Stimulated activated memory B cell treated with anti-CD40 and anti-IgM and Interleukin-4, amounts not matched to agents 10 μg/mL and 1 μg/mL and 100 μg/mL, for 72 hours (primary cell): Measurements from ENCODE around the gene APOL5.

Source experiments
- ATAC-seq: fragments of 150-1000 bp; cut with Tn5 transposase; 2 replicates; pipeline ENCODE4 v1.10.0; 2021
- H3K27ac Mint-ChIP-seq: one replicate; pipeline ENCODE4 v1.8.0; 2022; ENCODE audit warnings: mild to moderate bottlenecking, mixed read lengths
- H3K27me3 Mint-ChIP-seq: one replicate; pipeline ENCODE4 v1.8.0; 2022; ENCODE audit warnings: mixed read lengths
- H3K36me3 Mint-ChIP-seq: one replicate; pipeline ENCODE4 v1.8.0; 2022; ENCODE audit warnings: mixed read lengths
- H3K4me1 Mint-ChIP-seq: one replicate; pipeline ENCODE4 v1.8.0; 2022; ENCODE audit warnings: mixed read lengths
- H3K4me3 Mint-ChIP-seq: one replicate; pipeline ENCODE4 v1.8.0; 2022; ENCODE audit warnings: mild to moderate bottlenecking, moderate library complexity, mixed read lengths
- H3K9me3 Mint-ChIP-seq: one replicate; pipeline ENCODE4 v1.8.0; 2022; ENCODE audit warnings: mixed read lengths

Gene APOL5

GRCh38 chr22:35746248-35746647 is 28.6 kb downstream of the APOL5 start:
- H3K36me3 Mint-ChIP-seq, result no peaks in the 10 kb centered on the region
- peaks cover 14% of the 10 kb centered on the region for H3K4me1 Mint-ChIP-seq
- no peak overlapping the region for H3K4me3 Mint-ChIP-seq
- ATAC-seq, result no peak
- H3K9me3 Mint-ChIP-seq, result no peaks in the 10 kb centered on the region
- peaks cover 96% of the 10 kb centered on the region for H3K27me3 Mint-ChIP-seq
- H3K27ac Mint-ChIP-seq, result no peak overlapping the region

- peaks cover 19% of the 10 kb centered on the region for H3K4me1 Mint-ChIP-seq
- no peaks in the 10 kb centered on the region for H3K36me3 Mint-ChIP-seq
- no peak overlapping the region for H3K4me3 Mint-ChIP-seq
- no peak overlapping the region for H3K27ac Mint-ChIP-seq
- ATAC-seq, result no peak
- H3K9me3 Mint-ChIP-seq, result no peaks in the 10 kb centered on the region
- H3K27me3 Mint-ChIP-seq, result peaks cover 98% of the 10 kb centered on the region
Observed at GRCh38 chr22:35746946-35747703, 29.5 kb downstream of the APOL5 start.

- ATAC-seq, result peak; percentile 99
- H3K4me3 Mint-ChIP-seq, result no peak overlapping the region
- no peaks in the 10 kb centered on the region for H3K9me3 Mint-ChIP-seq
- peaks cover 92% of the 10 kb centered on the region for H3K27me3 Mint-ChIP-seq
- H3K27ac Mint-ChIP-seq, result no peak overlapping the region
- no peaks in the 10 kb centered on the region for H3K36me3 Mint-ChIP-seq
- peaks cover 26% of the 10 kb centered on the region for H3K4me1 Mint-ChIP-seq
Observed at GRCh38 chr22:35749808-35750207, 32.1 kb downstream of the APOL5 start.

GRCh38 chr22:35752006-35752862 is 34.6 kb downstream of the APOL5 start:
- peaks cover 92% of the 10 kb centered on the region for H3K27me3 Mint-ChIP-seq
- peaks cover 26% of the 10 kb centered on the region for H3K4me1 Mint-ChIP-seq
- H3K36me3 Mint-ChIP-seq, result no peaks in the 10 kb centered on the region
- ATAC-seq, result no peak
- no peak overlapping the region for H3K4me3 Mint-ChIP-seq
- H3K9me3 Mint-ChIP-seq, result peaks cover 3% of the 10 kb centered on the region
- H3K27ac Mint-ChIP-seq, result no peak overlapping the region

GRCh38 chr22:35752863-35753189 is 35.2 kb downstream of the APOL5 start:
- H3K9me3 Mint-ChIP-seq, result peaks cover 3% of the 10 kb centered on the region
- peaks cover 86% of the 10 kb centered on the region for H3K27me3 Mint-ChIP-seq
- ATAC-seq, result no peak
- H3K4me3 Mint-ChIP-seq, result no peak overlapping the region
- peaks cover 26% of the 10 kb centered on the region for H3K4me1 Mint-ChIP-seq
- H3K27ac Mint-ChIP-seq, result no peak overlapping the region
- no peaks in the 10 kb centered on the region for H3K36me3 Mint-ChIP-seq

GRCh38 chr22:35754761-35755160 is 37.1 kb downstream of the APOL5 start:
- ATAC-seq, result no peak
- Mint-ChIP-seq H3K4me1 (peaks cover 18% of the 10 kb centered on the region), H3K9me3 (peaks cover 3% of the 10 kb centered on the region), H3K4me3 (no peak overlapping the region), H3K27me3 (peaks cover 79% of the 10 kb centered on the region), H3K27ac (no peak overlapping the region), H3K36me3 (no peaks in the 10 kb centered on the region)

GRCh38 chr22:35756722-35757121 is 39.0 kb downstream of the APOL5 start:
- Mint-ChIP-seq H3K9me3 (peaks cover 3% of the 10 kb centered on the region), H3K27ac (no peak overlapping the region), H3K4me1 (peaks cover 11% of the 10 kb centered on the region), H3K36me3 (no peaks in the 10 kb centered on the region), H3K27me3 (peaks cover 78% of the 10 kb centered on the region), H3K4me3 (no peak overlapping the region)
- no peak for ATAC-seq

- H3K27me3 Mint-ChIP-seq, result peaks cover 65% of the 10 kb centered on the region
- ATAC-seq, result no peak
- no peaks in the 10 kb centered on the region for H3K4me1 Mint-ChIP-seq
- H3K36me3 Mint-ChIP-seq, result no peaks in the 10 kb centered on the region
- no peak overlapping the region for H3K4me3 Mint-ChIP-seq
- H3K27ac Mint-ChIP-seq, result no peak overlapping the region
- peaks cover 3% of the 10 kb centered on the region for H3K9me3 Mint-ChIP-seq
Observed at GRCh38 chr22:35758394-35758793, 40.7 kb downstream of the APOL5 start.

GRCh38 chr22:35761037-35761436 is 43.4 kb downstream of the APOL5 start:
- peaks cover 3% of the 10 kb centered on the region for H3K9me3 Mint-ChIP-seq
- H3K4me1 Mint-ChIP-seq, result no peaks in the 10 kb centered on the region
- H3K36me3 Mint-ChIP-seq, result no peaks in the 10 kb centered on the region
- H3K4me3 Mint-ChIP-seq, result no peak overlapping the region
- H3K27ac Mint-ChIP-seq, result no peak overlapping the region
- peaks cover 43% of the 10 kb centered on the region for H3K27me3 Mint-ChIP-seq
- ATAC-seq, result no peak

- no peak overlapping the region for H3K27ac Mint-ChIP-seq
- H3K4me3 Mint-ChIP-seq, result no peak overlapping the region
- no peaks in the 10 kb centered on the region for H3K9me3 Mint-ChIP-seq
- no peaks in the 10 kb centered on the region for H3K36me3 Mint-ChIP-seq
- ATAC-seq, result no peak
- H3K27me3 Mint-ChIP-seq, result peaks cover 23% of the 10 kb centered on the region
- H3K4me1 Mint-ChIP-seq, result no peaks in the 10 kb centered on the region
Observed at GRCh38 chr22:35766654-35767580, 49.2 kb downstream of the APOL5 start.

GRCh38 chr22:35769974-35770373 is 52.3 kb downstream of the APOL5 start:
- ATAC-seq, result no peak
- no peak overlapping the region for H3K27ac Mint-ChIP-seq
- no peaks in the 10 kb centered on the region for H3K9me3 Mint-ChIP-seq

GRCh38 chr22:35775339-35775738 is 57.7 kb downstream of the APOL5 start:
- Mint-ChIP-seq H3K27ac (no peak overlapping the region), H3K9me3 (no peaks in the 10 kb centered on the region), H3K4me1 (no peaks in the 10 kb centered on the region), H3K4me3 (no peak overlapping the region), H3K27me3 (peaks cover 17% of the 10 kb centered on the region), H3K36me3 (no peaks in the 10 kb centered on the region)
- ATAC-seq, result no peak

More at GRCh38 chr22:35769974-35770373, 52.3 kb downstream of the APOL5 start:
- Mint-ChIP-seq H3K4me1 (no peaks in the 10 kb centered on the region), H3K27me3 (peaks cover 23% of the 10 kb centered on the region), H3K36me3 (no peaks in the 10 kb centered on the region), H3K4me3 (no peak overlapping the region)

- H3K27me3 Mint-ChIP-seq, result peaks cover 17% of the 10 kb centered on the region
- no peak overlapping the region for H3K4me3 Mint-ChIP-seq
- no peak overlapping the region for H3K27ac Mint-ChIP-seq
- no peaks in the 10 kb centered on the region for H3K9me3 Mint-ChIP-seq
- H3K4me1 Mint-ChIP-seq, result no peaks in the 10 kb centered on the region
- no peaks in the 10 kb centered on the region for H3K36me3 Mint-ChIP-seq
- ATAC-seq, result no peak
Observed at GRCh38 chr22:35777335-35777975, 59.8 kb downstream of the APOL5 start.
